IMR-90 (cell line): ENCODE data around the gene TMOD1. TPM values are rescaled to one million over a fixed set of nuclear protein-coding genes. Genes with fewer than 3 reads are reported as not detected.

ENCODE experiments used
- ATAC-seq: fragments of 200-7000 bp; cut with Tn5 transposase; 2 replicates; pipeline ENCODE4 v1.9.1; 2020; ENCODE audit warnings: low read depth, mild to moderate bottlenecking, moderate library complexity
- BruUV-seq: library from RNA; stranded (reverse); fragments of 400-500 nt; replicated peaks from 2 replicates; lab custom pipeline; 2021; lab: Mats Ljungman, UMichigan
- CTCF ChIA-PET: fragments of 300-600 bp; formaldehyde crosslinking; extraction: SDS; loops from one replicate; lab custom pipeline; 2021; ENCODE audit warnings: antibody characterized with exemption; lab: Yijun Ruan, JAX
- POLR2A ChIA-PET: fragments of 300-600 bp; sonication (Branson Sonifier 250); formaldehyde crosslinking; loops from one replicate; lab custom pipeline; 2022; ENCODE audit warnings: antibody characterized with exemption; ENCODE audit not compliant: unreplicated experiment; lab: Charles Lee
- DNase-seq: peaks from one replicate; pipeline ENCODE4 v3.0.0; 2013
- H2AFZ ChIP-seq: replicated peaks from 2 replicates; pipeline ENCODE3; 2013; ENCODE audit warnings: low read length, mild to moderate bottlenecking; ENCODE audit not compliant: poor library complexity
- H2AK5ac ChIP-seq: 2 replicates; pipeline ENCODE4 v1.6.1; 2013; ENCODE audit warnings: low read depth, low read length, inconsistent platforms
- H2AK9ac ChIP-seq: replicated peaks from 2 replicates; pipeline ENCODE3; 2013; ENCODE audit warnings: mild to moderate bottlenecking, low read depth, low read length, moderate library complexity; ENCODE audit not compliant: poor library complexity
- H2BK120ac ChIP-seq: 2 replicates; pipeline ENCODE4 v1.6.1; 2013; ENCODE audit warnings: low read depth, low read length, inconsistent platforms
- H2BK15ac ChIP-seq: 3 replicates; pipeline ENCODE4 v1.6.1; 2013; ENCODE audit warnings: low read depth, low read length, inconsistent platforms
- H2BK20ac ChIP-seq: 2 replicates; pipeline ENCODE4 v1.6.1; 2013; ENCODE audit warnings: low read depth, mild to moderate bottlenecking, inconsistent platforms, low read length, moderate library complexity
- H2BK5ac ChIP-seq: 2 replicates; pipeline ENCODE4 v1.6.1; 2013; ENCODE audit warnings: mild to moderate bottlenecking, low read depth, low read length, inconsistent platforms; ENCODE audit not compliant: poor library complexity, severe bottlenecking
- H3K14ac ChIP-seq: replicated peaks from 2 replicates; pipeline ENCODE4 v1.6.1; 2013; ENCODE audit warnings: low read depth, low read length, inconsistent platforms
- H3K18ac ChIP-seq: 2 replicates; pipeline ENCODE4 v1.6.1; 2013; ENCODE audit warnings: low read depth, low read length, control low read depth
- H3K23ac ChIP-seq: 2 replicates; pipeline ENCODE4 v1.6.1; 2013; ENCODE audit warnings: low read depth, low read length, inconsistent platforms
- H3K27ac ChIP-seq: 2 replicates; pipeline ENCODE4 v1.5.1; 2013; ENCODE audit warnings: mild to moderate bottlenecking, control low read depth, low read length; ENCODE audit not compliant: insufficient read depth
- H3K27me3 ChIP-seq: 2 replicates; pipeline ENCODE4 v1.6.1; 2013; ENCODE audit warnings: low read length; ENCODE audit not compliant: control insufficient read depth, insufficient read depth
- H3K36me3 ChIP-seq: 2 replicates; pipeline ENCODE4 v1.6.1; 2013; ENCODE audit warnings: low read length, mixed read lengths; ENCODE audit not compliant: control insufficient read depth, insufficient read depth
- H3K4ac ChIP-seq: 2 replicates; pipeline ENCODE4 v1.6.1; 2013; ENCODE audit warnings: low read depth, low read length, inconsistent platforms
- H3K4me1 ChIP-seq: 2 replicates; pipeline ENCODE4 v1.6.1; 2013; ENCODE audit warnings: low read length, mixed read lengths; ENCODE audit not compliant: control insufficient read depth, insufficient read depth
- H3K4me2 ChIP-seq: 2 replicates; pipeline ENCODE4 v1.6.1; 2013; ENCODE audit warnings: low read depth, mild to moderate bottlenecking, control low read depth, low read length, moderate library complexity
- H3K4me3 ChIP-seq: 2 replicates; pipeline ENCODE4 v1.5.1; 2013; ENCODE audit warnings: low read depth, mild to moderate bottlenecking, control low read depth, low read length, moderate library complexity; ENCODE audit not compliant: insufficient read depth
- H3K56ac ChIP-seq: 2 replicates; pipeline ENCODE4 v1.6.1; 2013; ENCODE audit warnings: low read length, inconsistent platforms; ENCODE audit not compliant: insufficient read depth; ENCODE audit errors: extremely low read depth
- H3K79me1 ChIP-seq, 2 experiments: 2 replicates each; pipeline ENCODE4 v1.6.1; 2013; ENCODE audit warnings: low read length in 2 of 2, inconsistent platforms in 1 of 2, low read depth in 1 of 2
- H3K9ac ChIP-seq: 2 replicates; pipeline ENCODE4 v1.6.1; 2013; ENCODE audit warnings: low read depth, low read length, control low read depth
- H3K9me1 ChIP-seq: 2 replicates; pipeline ENCODE4 v1.6.1; 2013; ENCODE audit warnings: low read length, inconsistent platforms; ENCODE audit not compliant: insufficient read depth
- H3K9me3 ChIP-seq: 2 replicates; pipeline ENCODE4 v1.6.1; 2013; ENCODE audit warnings: low read length; ENCODE audit not compliant: control insufficient read depth, insufficient read depth
- H4K20me1 ChIP-seq: 2 replicates; pipeline ENCODE4 v1.6.1; 2013; ENCODE audit warnings: low read length, inconsistent platforms; ENCODE audit not compliant: insufficient read depth
- H4K5ac ChIP-seq: 2 replicates; pipeline ENCODE4 v1.6.1; 2013; ENCODE audit warnings: mild to moderate bottlenecking, low read depth, low read length, control low read depth
- H4K8ac ChIP-seq, 2 experiments: 2 replicates each; pipeline ENCODE4 v1.6.1; 2013; ENCODE audit warnings: low read depth in 2 of 2, low read length in 2 of 2, control low read depth in 1 of 2, inconsistent platforms in 1 of 2
- H4K91ac ChIP-seq: 2 replicates; pipeline ENCODE4 v1.6.1; 2013; ENCODE audit warnings: low read depth, low read length, inconsistent platforms; ENCODE audit not compliant: insufficient read depth
- BHLHE40 ChIP-seq: fragments of 150-350 bp; IDR thresholded peaks from 2 replicates; pipeline ENCODE4 v1.6.1; 2016; ENCODE audit warnings: mild to moderate bottlenecking, low read depth, low read length
- CEBPB ChIP-seq: IDR thresholded peaks from 2 replicates; pipeline ENCODE4 v1.6.1; 2012; ENCODE audit warnings: low read depth, low read length, improper control_type of control experiment
- CHD1 ChIP-seq: IDR thresholded peaks from 2 replicates; pipeline ENCODE4 v1.6.1; 2012; ENCODE audit warnings: low read depth, low read length, improper control_type of control experiment
- FOS ChIP-seq: fragments of 150-350 bp; IDR thresholded peaks from 2 replicates; pipeline ENCODE4 v1.6.1; 2016; ENCODE audit warnings: low read depth, low read length
- MAFK ChIP-seq: IDR thresholded peaks from 2 replicates; pipeline ENCODE4 v1.6.1; 2012; ENCODE audit warnings: low read depth, low read length, improper control_type of control experiment
- MAZ ChIP-seq: IDR thresholded peaks from 2 replicates; pipeline ENCODE4 v1.6.1; 2012; ENCODE audit warnings: low read depth, mild to moderate bottlenecking, low read length, improper control_type of control experiment, moderate library complexity, borderline replicate concordance
- MXI1 ChIP-seq: IDR thresholded peaks from 2 replicates; pipeline ENCODE4 v1.6.1; 2012; ENCODE audit warnings: low read depth, mild to moderate bottlenecking, low read length, moderate library complexity, borderline replicate concordance
- NFE2L2 ChIP-seq: fragments of 150-350 bp; IDR thresholded peaks from 2 replicates; pipeline ENCODE4 v1.6.1; 2016; ENCODE audit warnings: low read depth, mild to moderate bottlenecking, low read length
- POLR2A ChIP-seq: IDR thresholded peaks from 2 replicates; pipeline ENCODE4 v1.6.1; 2012; ENCODE audit warnings: mild to moderate bottlenecking, low read depth, low read length
- RAD21 ChIP-seq: IDR thresholded peaks from 2 replicates; pipeline ENCODE4 v1.6.1; 2012; ENCODE audit warnings: low read length, improper control_type of control experiment
- RCOR1 ChIP-seq: IDR thresholded peaks from 2 replicates; pipeline ENCODE4 v1.6.1; 2012; ENCODE audit warnings: mild to moderate bottlenecking, low read length, improper control_type of control experiment; ENCODE audit not compliant: insufficient replicate concordance
- RFX5 ChIP-seq: IDR thresholded peaks from 2 replicates; pipeline ENCODE4 v1.8.0; 2012; ENCODE audit warnings: low read depth, mild to moderate bottlenecking, low read length, moderate library complexity
- SMC3 ChIP-seq: fragments of 150-350 bp; IDR thresholded peaks from 2 replicates; pipeline ENCODE4 v1.6.1; 2016; ENCODE audit warnings: low read depth, mild to moderate bottlenecking, antibody characterized with exemption, low read length, moderate library complexity
- dilution Hi-C: fragments of 300-500 bp; cut with HindIII; formaldehyde crosslinking; loops from one replicate; pipeline ENCODE4 v1.14.3; 2018; ENCODE audit warnings: low sequenced_read_pairs; ENCODE audit not compliant: unreplicated experiment
- in situ Hi-C: fragments of 300-500 bp; cut with MboI; formaldehyde crosslinking; loops from 3 replicates; pipeline ENCODE4 v1.14.3; 2019; ENCODE audit warnings: low sequenced_read_pairs, inconsistent platforms, mixed read lengths
- intact Hi-C: fragments of 100-400 bp; cut with micrococcal nuclease; formaldehyde crosslinking; loops from 2 replicates; pipeline ENCODE4 v1.10.0; 2022
- polyA plus RNA-seq, 3 experiments: library from polyadenylated mRNA; depleted of rRNA; stranded (reverse); fragments of >200 nt; gene quantifications; 2 replicates each; pipeline ENCODE4 v1.2.3, GENCODE V29; 2012; ENCODE audit warnings: low replicate concordance in 1 of 3
- total RNA-seq: library from RNA; depleted of rRNA; stranded (reverse); fragments of >200 nt; gene quantifications from 2 replicates; pipeline ENCODE4 v1.2.3, GENCODE V29; 2012
- TF ChIP-seq, protein P1 (sequence below): fragments of 150-350 bp; IDR thresholded peaks from 2 replicates; pipeline ENCODE4 v1.6.1; 2016; ENCODE audit warnings: low read depth, mild to moderate bottlenecking, low read length, moderate library complexity, borderline replicate concordance
- TF ChIP-seq, protein P2 (sequence below): conservative IDR thresholded peaks from 2 replicates; pipeline ENCODE4 v1.5.1; 2012; ENCODE audit warnings: mild to moderate bottlenecking, low read depth, low read length, improper control_type of control experiment
- TF ChIP-seq, protein P3 (sequence below): fragments of 150-350 bp; IDR thresholded peaks from 2 replicates; pipeline ENCODE4 v1.6.1; 2017; ENCODE audit warnings: mild to moderate bottlenecking, antibody characterized with exemption, low read length, low read depth

TMOD1 gene
- total and polyA plus RNA-seq, 2 of the 4 experiments (the other 2 are of a cell fraction), result 0.18 to 0.38 TPM

DNA sequence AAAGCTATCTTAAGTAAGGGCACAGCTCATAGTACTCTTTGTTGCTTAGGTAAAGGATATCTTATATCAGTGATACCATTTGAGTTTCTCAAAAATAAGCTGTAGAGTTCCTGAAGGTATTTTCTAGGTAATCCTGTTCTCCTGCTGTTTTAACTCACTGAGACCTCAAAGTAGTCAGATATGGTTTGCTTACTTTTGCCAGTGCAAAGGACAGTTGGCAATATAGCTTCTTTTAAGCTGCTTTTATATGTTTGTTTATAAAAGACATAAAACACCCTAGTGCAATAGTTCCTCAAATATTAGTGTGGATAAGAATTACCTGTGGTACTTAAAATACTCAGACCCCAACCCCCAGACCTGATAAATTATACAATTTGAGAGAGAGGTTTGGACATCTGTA is 144.3 kb downstream of the TMOD1 start:
- POLR2A ChIA-PET, result interaction anchor here (0.7 kb wide), 1 partner anchor 12 kb away, joined by 4 read pairs; the partner anchor contains the start of genes NCBP1 and TSTD2
- DNase-seq, result no peak
- no peak for ATAC-seq
- H2BK5ac ChIP-seq, result no peak overlapping the region
- H4K91ac ChIP-seq, result no peak overlapping the region
- H2AK9ac ChIP-seq, result no peak overlapping the region
- no peak overlapping the region for H2BK20ac ChIP-seq
- no peak overlapping the region for H3K4me3 ChIP-seq
- dilution Hi-C loops, result no loop called here
- no peak overlapping the region for H2AK5ac ChIP-seq
- H3K4me1 ChIP-seq, result no peaks in the 10 kb centered on the region
- H4K8ac ChIP-seq, result no peak overlapping the region
- H2AFZ ChIP-seq, result no peak overlapping the region
- no peak overlapping the region for H3K56ac ChIP-seq
- H3K18ac ChIP-seq, result no peak overlapping the region
- in situ Hi-C loops, result no loop called here
- no peak overlapping the region for H3K4me2 ChIP-seq
- H3K36me3 ChIP-seq, result peaks cover 24% of the 10 kb centered on the region
- H3K27me3 ChIP-seq, result no peaks in the 10 kb centered on the region
- no peak overlapping the region for H4K5ac ChIP-seq
- peaks cover 1% of the 10 kb centered on the region; the same call in 1 of the 2 replicates for H4K20me1 ChIP-seq
- H3K79me1 ChIP-seq, result peaks cover 13 to 27% of the 10 kb centered on the region in 2 experiments
- CTCF ChIA-PET, result interaction anchor here (0.7 to 1.8 kb wide), 2 partner anchors 10 to 47 kb away, joined by 3 to 6 read pairs; no protein-coding TSS in a partner anchor
- H3K4ac ChIP-seq, result no peak overlapping the region
- BruUV-seq, result no TSS peak
- no peak overlapping the region for H3K9ac ChIP-seq
- no peak overlapping the region for H2BK120ac ChIP-seq
- TF ChIP-seq MXI1 (no peak), CHD1 (no peak), MAZ (no peak), BHLHE40 (no peak), RAD21 (no peak), POLR2A (no peak), RCOR1 (no peak), SMC3 (no peak), CEBPB (no peak), FOS (no peak), NFE2L2 (no peak), RFX5 (no peak), MAFK (no peak)
- TF ChIP-seq, protein P1, sequence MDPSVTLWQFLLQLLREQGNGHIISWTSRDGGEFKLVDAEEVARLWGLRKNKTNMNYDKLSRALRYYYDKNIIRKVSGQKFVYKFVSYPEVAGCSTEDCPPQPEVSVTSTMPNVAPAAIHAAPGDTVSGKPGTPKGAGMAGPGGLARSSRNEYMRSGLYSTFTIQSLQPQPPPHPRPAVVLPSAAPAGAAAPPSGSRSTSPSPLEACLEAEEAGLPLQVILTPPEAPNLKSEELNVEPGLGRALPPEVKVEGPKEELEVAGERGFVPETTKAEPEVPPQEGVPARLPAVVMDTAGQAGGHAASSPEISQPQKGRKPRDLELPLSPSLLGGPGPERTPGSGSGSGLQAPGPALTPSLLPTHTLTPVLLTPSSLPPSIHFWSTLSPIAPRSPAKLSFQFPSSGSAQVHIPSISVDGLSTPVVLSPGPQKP, result no peak
- TF ChIP-seq, protein P2, sequence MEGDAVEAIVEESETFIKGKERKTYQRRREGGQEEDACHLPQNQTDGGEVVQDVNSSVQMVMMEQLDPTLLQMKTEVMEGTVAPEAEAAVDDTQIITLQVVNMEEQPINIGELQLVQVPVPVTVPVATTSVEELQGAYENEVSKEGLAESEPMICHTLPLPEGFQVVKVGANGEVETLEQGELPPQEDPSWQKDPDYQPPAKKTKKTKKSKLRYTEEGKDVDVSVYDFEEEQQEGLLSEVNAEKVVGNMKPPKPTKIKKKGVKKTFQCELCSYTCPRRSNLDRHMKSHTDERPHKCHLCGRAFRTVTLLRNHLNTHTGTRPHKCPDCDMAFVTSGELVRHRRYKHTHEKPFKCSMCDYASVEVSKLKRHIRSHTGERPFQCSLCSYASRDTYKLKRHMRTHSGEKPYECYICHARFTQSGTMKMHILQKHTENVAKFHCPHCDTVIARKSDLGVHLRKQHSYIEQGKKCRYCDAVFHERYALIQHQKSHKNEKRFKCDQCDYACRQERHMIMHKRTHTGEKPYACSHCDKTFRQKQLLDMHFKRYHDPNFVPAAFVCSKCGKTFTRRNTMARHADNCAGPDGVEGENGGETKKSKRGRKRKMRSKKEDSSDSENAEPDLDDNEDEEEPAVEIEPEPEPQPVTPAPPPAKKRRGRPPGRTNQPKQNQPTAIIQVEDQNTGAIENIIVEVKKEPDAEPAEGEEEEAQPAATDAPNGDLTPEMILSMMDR, result no peak
- TF ChIP-seq, protein P3, sequence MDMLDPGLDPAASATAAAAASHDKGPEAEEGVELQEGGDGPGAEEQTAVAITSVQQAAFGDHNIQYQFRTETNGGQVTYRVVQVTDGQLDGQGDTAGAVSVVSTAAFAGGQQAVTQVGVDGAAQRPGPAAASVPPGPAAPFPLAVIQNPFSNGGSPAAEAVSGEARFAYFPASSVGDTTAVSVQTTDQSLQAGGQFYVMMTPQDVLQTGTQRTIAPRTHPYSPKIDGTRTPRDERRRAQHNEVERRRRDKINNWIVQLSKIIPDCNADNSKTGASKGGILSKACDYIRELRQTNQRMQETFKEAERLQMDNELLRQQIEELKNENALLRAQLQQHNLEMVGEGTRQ, result no peak
- H3K14ac ChIP-seq, result no peak overlapping the region
- no peak overlapping the region for H2BK15ac ChIP-seq
- H3K23ac ChIP-seq, result no peak overlapping the region
- H3K27ac ChIP-seq, result no peak overlapping the region
- intact Hi-C loops, result no loop called here
- H3K9me3 ChIP-seq, result no peaks in the 10 kb centered on the region
- peaks cover 3% of the 10 kb centered on the region; the same call in 1 of the 2 replicates for H3K9me1 ChIP-seq
